ENCODE results near the gene SMIM1. TPM values are rescaled to one million over a fixed set of nuclear protein-coding genes. Genes with fewer than 3 reads are reported as not detected.
"Not testable (repeated sequence)": the region's sequence is repeated elsewhere in the genome, so short reads cannot be mapped to it uniquely, and the experiment has no call there.

Gene SMIM1
- total RNA-seq, 1 donor from 2014 or later = 2.0 TPM

- DNase-seq = no peak
Measured at GRCh38 chr1:3736708-3737107, 35.8 kb upstream of the SMIM1 start.

GRCh38 chr1:3738943-3739342 is 33.6 kb upstream of the SMIM1 start:
- DNase-seq = no peak

GRCh38 chr1:3740042-3740441 is 32.5 kb upstream of the SMIM1 start:
- DNase-seq = no peak

GRCh38 chr1:3740752-3741151 is 31.8 kb upstream of the SMIM1 start:
- no peak for DNase-seq

GRCh38 chr1:3741566-3742438 is 30.7 kb upstream of the SMIM1 start:
- DNase-seq = no peak

- no peak for DNase-seq
Measured at GRCh38 chr1:3742439-3743298, 29.9 kb upstream of the SMIM1 start.

- DNase-seq = no peak
Measured at GRCh38 chr1:3743421-3743820, 29.1 kb upstream of the SMIM1 start.

GRCh38 chr1:3743826-3744225 is 28.7 kb upstream of the SMIM1 start:
- no peak for DNase-seq

- DNase-seq = no peak
Measured at GRCh38 chr1:3744646-3745045, 27.9 kb upstream of the SMIM1 start.

GRCh38 chr1:3745071-3745470 is 27.5 kb upstream of the SMIM1 start:
- no peak for DNase-seq

- DNase-seq = no peak
Measured at GRCh38 chr1:3745590-3746381, 26.8 kb upstream of the SMIM1 start.

- DNase-seq = no peak
Measured at GRCh38 chr1:3746389-3746829, 26.1 kb upstream of the SMIM1 start.

- DNase-seq = peak; percentile 87
Measured at GRCh38 chr1:3746830-3747521, 25.6 kb upstream of the SMIM1 start.

GRCh38 chr1:3747522-3747848 is 25.1 kb upstream of the SMIM1 start:
- DNase-seq = no peak

GRCh38 chr1:3747903-3748302 is 24.6 kb upstream of the SMIM1 start:
- no peak for DNase-seq

GRCh38 chr1:3748316-3748900 is 24.1 kb upstream of the SMIM1 start:
- not testable (repeated sequence) for DNase-seq

- DNase-seq = no peak
Measured at GRCh38 chr1:3749512-3749911, 23.0 kb upstream of the SMIM1 start.

GRCh38 chr1:3750741-3751140 is 21.8 kb upstream of the SMIM1 start:
- DNase-seq = no peak

GRCh38 chr1:3752400-3752945 is 20.1 kb upstream of the SMIM1 start, which contains the start of gene CCDC27:
TSS of gene CCDC27 (plus strand) at chr1:3752450. CDS start at chr1:3752482, 32 bp downstream.
- DNase-seq = no peak

GRCh38 chr1:3753656-3754454 is 18.7 kb upstream of the SMIM1 start:
- DNase-seq = no peak

Data from occipital lobe (tissue), 2 donors.